HL-60 (cell line): Measurements from ENCODE around the gene KIF25.

Experiments
- DNase-seq, 2 experiments: peaks; one replicate each; pipeline ENCODE4 v3.0.0-alpha.2; 2010 to 2020; ENCODE audit warnings: low read depth in 1 of 2, low spot score in 1 of 2
- H3K27ac ChIP-seq: fragments of 250-450 bp; sonication (Bioruptor Pico); replicated peaks from 2 replicates; pipeline ENCODE4 v1.5.1; 2020; ENCODE audit warnings: mild to moderate bottlenecking, moderate library complexity
- H3K27me3 ChIP-seq: fragments of 250-450 bp; sonication (Bioruptor Pico); 2 replicates; pipeline ENCODE4 v1.5.1; 2021; ENCODE audit warnings: mild to moderate bottlenecking, moderate library complexity; ENCODE audit not compliant: insufficient read depth, poor library complexity, severe bottlenecking
- H3K4me3 ChIP-seq: replicated peaks from 2 replicates; pipeline ENCODE4 v1.5.1; 2011; ENCODE audit warnings: mild to moderate bottlenecking, control low read depth, low read length; ENCODE audit not compliant: insufficient read depth
- GABPA ChIP-seq: IDR thresholded peaks from 2 replicates; pipeline ENCODE4 v1.6.1; 2012; ENCODE audit warnings: low read depth
- POLR2AphosphoS5 ChIP-seq: IDR thresholded peaks from 2 replicates; pipeline ENCODE4 v1.6.1; 2012; ENCODE audit warnings: low read depth
- SPI1 ChIP-seq: IDR thresholded peaks from 2 replicates; pipeline ENCODE4 v1.6.1; 2012; ENCODE audit warnings: low read depth, mild to moderate bottlenecking, borderline replicate concordance
- TF ChIP-seq, protein P1 (sequence below): IDR thresholded peaks from 2 replicates; pipeline ENCODE4 v1.6.1; 2012; ENCODE audit warnings: low read depth; ENCODE audit not compliant: insufficient replicate concordance
- TF ChIP-seq, protein P2 (sequence below): IDR thresholded peaks from one replicate; pipeline ENCODE4 v1.5.1; 2011; ENCODE audit warnings: low read length, control low read depth, inconsistent platforms; ENCODE audit not compliant: insufficient read depth

Gene KIF25

DNA sequence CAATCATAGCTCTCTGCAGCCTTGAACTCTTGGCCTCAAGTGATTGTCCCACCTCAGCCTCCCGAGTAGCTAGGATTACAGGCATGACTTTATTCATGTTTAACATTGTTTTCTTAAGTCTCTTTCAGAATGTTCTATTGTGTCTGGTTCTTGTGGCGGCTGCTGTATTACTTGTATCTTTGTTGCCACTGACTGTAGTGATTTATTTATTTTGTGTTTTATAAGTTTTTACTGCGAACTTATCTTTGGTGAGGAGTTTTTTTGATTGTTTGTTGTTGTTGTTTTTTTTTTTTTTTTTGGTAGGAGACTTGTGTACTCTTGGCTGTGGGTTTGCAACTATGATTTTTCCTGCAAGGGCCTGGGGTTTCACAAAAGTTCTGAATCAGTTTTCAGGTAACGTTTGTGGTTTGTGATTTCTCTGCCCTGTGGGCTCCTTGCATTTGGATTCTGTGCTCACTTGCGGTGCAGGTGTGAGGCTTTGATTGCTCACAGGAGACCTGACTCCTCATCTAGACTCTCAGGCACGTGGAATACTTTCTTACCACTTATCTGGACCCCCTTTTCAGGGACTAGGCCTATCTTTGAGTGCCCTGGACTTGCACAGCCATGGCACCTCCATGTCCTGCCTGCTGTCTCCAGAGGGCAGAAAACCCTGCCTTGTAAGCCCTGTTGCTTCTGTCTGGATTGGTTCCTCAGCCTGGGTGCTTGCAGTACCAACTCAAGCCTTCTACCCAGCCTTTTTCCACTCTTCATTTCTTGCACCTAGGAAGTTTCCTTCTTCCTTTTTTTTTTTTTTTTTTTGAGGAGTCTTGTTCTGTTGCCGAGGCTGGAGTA is 25.2 kb downstream of the KIF25 start:
- TF ChIP-seq, protein P1, sequence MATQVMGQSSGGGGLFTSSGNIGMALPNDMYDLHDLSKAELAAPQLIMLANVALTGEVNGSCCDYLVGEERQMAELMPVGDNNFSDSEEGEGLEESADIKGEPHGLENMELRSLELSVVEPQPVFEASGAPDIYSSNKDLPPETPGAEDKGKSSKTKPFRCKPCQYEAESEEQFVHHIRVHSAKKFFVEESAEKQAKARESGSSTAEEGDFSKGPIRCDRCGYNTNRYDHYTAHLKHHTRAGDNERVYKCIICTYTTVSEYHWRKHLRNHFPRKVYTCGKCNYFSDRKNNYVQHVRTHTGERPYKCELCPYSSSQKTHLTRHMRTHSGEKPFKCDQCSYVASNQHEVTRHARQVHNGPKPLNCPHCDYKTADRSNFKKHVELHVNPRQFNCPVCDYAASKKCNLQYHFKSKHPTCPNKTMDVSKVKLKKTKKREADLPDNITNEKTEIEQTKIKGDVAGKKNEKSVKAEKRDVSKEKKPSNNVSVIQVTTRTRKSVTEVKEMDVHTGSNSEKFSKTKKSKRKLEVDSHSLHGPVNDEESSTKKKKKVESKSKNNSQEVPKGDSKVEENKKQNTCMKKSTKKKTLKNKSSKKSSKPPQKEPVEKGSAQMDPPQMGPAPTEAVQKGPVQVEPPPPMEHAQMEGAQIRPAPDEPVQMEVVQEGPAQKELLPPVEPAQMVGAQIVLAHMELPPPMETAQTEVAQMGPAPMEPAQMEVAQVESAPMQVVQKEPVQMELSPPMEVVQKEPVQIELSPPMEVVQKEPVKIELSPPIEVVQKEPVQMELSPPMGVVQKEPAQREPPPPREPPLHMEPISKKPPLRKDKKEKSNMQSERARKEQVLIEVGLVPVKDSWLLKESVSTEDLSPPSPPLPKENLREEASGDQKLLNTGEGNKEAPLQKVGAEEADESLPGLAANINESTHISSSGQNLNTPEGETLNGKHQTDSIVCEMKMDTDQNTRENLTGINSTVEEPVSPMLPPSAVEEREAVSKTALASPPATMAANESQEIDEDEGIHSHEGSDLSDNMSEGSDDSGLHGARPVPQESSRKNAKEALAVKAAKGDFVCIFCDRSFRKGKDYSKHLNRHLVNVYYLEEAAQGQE, result no peak
- no peak for TF ChIP-seq POLR2AphosphoS5
- TF ChIP-seq, protein P2, sequence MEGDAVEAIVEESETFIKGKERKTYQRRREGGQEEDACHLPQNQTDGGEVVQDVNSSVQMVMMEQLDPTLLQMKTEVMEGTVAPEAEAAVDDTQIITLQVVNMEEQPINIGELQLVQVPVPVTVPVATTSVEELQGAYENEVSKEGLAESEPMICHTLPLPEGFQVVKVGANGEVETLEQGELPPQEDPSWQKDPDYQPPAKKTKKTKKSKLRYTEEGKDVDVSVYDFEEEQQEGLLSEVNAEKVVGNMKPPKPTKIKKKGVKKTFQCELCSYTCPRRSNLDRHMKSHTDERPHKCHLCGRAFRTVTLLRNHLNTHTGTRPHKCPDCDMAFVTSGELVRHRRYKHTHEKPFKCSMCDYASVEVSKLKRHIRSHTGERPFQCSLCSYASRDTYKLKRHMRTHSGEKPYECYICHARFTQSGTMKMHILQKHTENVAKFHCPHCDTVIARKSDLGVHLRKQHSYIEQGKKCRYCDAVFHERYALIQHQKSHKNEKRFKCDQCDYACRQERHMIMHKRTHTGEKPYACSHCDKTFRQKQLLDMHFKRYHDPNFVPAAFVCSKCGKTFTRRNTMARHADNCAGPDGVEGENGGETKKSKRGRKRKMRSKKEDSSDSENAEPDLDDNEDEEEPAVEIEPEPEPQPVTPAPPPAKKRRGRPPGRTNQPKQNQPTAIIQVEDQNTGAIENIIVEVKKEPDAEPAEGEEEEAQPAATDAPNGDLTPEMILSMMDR, result no peak
- no peak for TF ChIP-seq SPI1
- no peak overlapping the region for H3K27ac ChIP-seq
- no peaks in the 10 kb centered on the region for H3K27me3 ChIP-seq
- DNase-seq, result no peak
- no peak overlapping the region for H3K4me3 ChIP-seq

DNA sequence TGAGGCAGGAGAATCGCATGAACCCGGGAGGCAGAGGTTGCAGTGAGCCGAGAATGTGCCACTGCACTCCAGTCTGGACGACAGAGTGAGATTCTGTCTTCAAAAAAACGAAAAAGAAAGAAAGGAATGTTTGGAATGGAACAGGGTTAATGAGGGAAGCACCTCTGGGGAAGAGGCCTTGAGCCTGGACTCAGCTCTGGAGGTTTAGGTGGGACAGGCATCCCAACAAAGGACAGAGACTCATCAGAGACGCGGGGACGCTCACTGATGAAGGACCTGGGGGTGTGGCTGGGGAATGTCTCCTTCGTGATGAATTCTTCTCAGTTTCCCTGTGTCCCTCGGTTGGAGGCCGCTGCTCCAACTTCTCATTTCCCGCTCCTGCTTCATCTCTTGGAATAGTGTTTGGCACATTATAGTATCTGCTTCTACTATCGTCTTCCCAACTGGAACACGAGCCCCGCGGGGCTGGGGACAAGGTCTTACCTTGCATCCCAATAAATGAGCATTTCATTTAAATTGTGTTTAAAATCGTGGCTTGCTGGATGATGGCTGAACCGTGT is 27.6 kb downstream of the KIF25 start:
- DNase-seq, result no peak
- H3K4me3 ChIP-seq, result no peak overlapping the region
- no peak overlapping the region for H3K27ac ChIP-seq
- TF ChIP-seq, protein P2, result no peak
- TF ChIP-seq SPI1 (no peak), GABPA (no peak), POLR2AphosphoS5 (no peak)
- TF ChIP-seq, protein P1, result no peak
- no peaks in the 10 kb centered on the region for H3K27me3 ChIP-seq

DNA sequence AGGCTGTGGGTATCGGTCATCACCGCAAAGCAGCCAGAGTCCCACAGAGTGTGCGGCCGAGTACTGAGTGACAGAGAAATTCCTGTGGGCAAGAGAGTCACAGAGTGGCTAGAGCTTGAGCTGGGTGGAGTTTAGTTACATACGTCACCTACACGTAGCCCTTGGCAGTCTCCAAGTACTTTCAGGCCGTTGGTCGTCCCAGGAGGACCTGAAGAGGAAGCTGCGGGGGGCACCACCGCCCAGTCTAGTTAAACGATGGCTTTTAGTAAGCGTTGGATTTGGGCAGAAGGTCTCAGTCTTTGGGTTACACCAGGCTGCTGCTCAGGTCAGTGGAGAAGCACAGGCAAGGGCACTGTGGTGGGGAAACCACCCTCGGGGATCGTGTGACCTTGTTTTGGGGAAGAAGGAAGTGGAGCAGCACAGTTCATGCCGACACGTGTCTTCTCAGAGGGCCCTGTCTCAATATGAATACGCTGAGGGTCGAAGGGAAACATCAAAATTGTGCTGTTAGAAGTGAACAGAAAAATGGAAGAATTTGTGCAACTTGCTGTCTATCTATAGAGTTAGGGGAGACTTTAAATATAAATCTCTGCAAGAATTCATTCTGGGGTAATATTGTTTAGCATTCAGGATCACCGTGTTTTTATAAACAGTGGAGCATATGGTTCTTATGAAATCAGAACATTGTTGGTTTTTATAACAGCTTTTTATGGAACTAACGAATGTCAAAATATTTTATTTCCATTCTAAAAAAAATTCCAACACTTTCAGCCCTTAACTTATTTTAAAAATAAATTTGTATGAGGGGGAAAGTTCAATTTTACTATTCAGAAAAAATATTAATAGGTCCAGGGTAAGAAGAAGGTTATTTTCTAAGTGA is 28.6 kb downstream of the KIF25 start:
- DNase-seq, result no peak
- no peak overlapping the region for H3K4me3 ChIP-seq
- H3K27me3 ChIP-seq, result no peaks in the 10 kb centered on the region
- TF ChIP-seq POLR2AphosphoS5 (no peak), GABPA (no peak), SPI1 (no peak)
- TF ChIP-seq, protein P2, result no peak
- TF ChIP-seq, protein P1, result no peak
- no peak overlapping the region for H3K27ac ChIP-seq
